Esophagus muscularis mucosa (tissue), 4 donors: ENCODE results near the gene PPFIA4. TPM values are rescaled to one million over a fixed set of nuclear protein-coding genes. Genes with fewer than 3 reads are reported as not detected.

Experiments used
- DNase-seq: peaks from one replicate; pipeline ENCODE4 v3.0.0-alpha.2; 2017; ENCODE audit errors: extremely low spot score
- H3K27ac ChIP-seq, 4 donors: fragments of 200-600 bp; sonication (generic); replicated peaks in 1 of 4; 1 replicate in 3 of 4; 2 replicates in 1 of 4; pipeline ENCODE4 v1.5.1; 2016 to 2019; ENCODE audit warnings: mild to moderate bottlenecking in 1 of 4
- H3K27me3 ChIP-seq, 4 donors: fragments of 200-600 bp; sonication (generic); one replicate each; pipeline versions ENCODE4 v1.5.1 to v1.6.0; 2016 to 2019
- H3K36me3 ChIP-seq, 4 donors: fragments of 200-600 bp; sonication (generic); one replicate each; pipeline ENCODE4 v1.5.1; 2016 to 2019
- H3K4me1 ChIP-seq, 4 donors: fragments of 200-600 bp; sonication (generic); one replicate each; pipeline ENCODE4 v1.5.1; 2016 to 2019
- H3K4me3 ChIP-seq, 4 donors: fragments of 200-600 bp; sonication (generic); 1 replicate in 2 of 4; 2 replicates in 2 of 4; pipeline ENCODE4 v1.5.1; 2016 to 2019; ENCODE audit warnings: mild to moderate bottlenecking in 4 of 4, moderate library complexity in 1 of 4
- H3K9me3 ChIP-seq, 4 donors: fragments of 200-600 bp; sonication (generic); 1 replicate in 3 of 4; 2 replicates in 1 of 4; pipeline ENCODE4 v1.5.1; 2016 to 2019
- EP300 ChIP-seq: sonication (generic); formaldehyde crosslinking; IDR thresholded peaks from one replicate; pipeline ENCODE4 v1.6.1; 2017; ENCODE audit warnings: antibody characterized with exemption
- POLR2A ChIP-seq: fragments of 450-650 bp; IDR thresholded peaks from one replicate; pipeline ENCODE4 v1.6.1; 2017; ENCODE audit warnings: antibody characterized with exemption, moderate library complexity, mild to moderate bottlenecking, low read depth
- POLR2AphosphoS5 ChIP-seq, 2 donors: sonication (generic); formaldehyde crosslinking; IDR thresholded peaks; one replicate each; pipeline ENCODE4 v1.6.1; 2017; ENCODE audit warnings: antibody characterized with exemption in 2 of 2
- WGBS: methylation state at CpG from one replicate; pipeline ENCODE4 v1.1.5; 2018; 5-methylcytosine and 5-hydroxymethylcytosine counted together
- intact Hi-C: fragments of 100-400 bp; cut with DNase I; formaldehyde crosslinking; loops from one replicate; pipeline ENCODE4 v1.15.1; 2023
- total RNA-seq, 4 donors: library from RNA; depleted of rRNA; stranded (reverse); fragments of >200 nt; gene quantifications; one replicate each; pipeline versions ENCODE4 v1.1.0 to v1.2.1, GENCODE V29; 2016
- TF ChIP-seq, protein P1 (sequence below), 3 experiments: fragments of 200-600 bp in 2 of 3; fragments of 450-650 bp in 1 of 3; sonication (generic) in 2 of 3; IDR thresholded peaks; one replicate each; pipeline ENCODE4 v1.5.1; 2017 to 2019; ENCODE audit warnings: antibody characterized with exemption in 3 of 3, mild to moderate bottlenecking in 2 of 3, moderate library complexity in 1 of 3

Gene PPFIA4
- total RNA-seq, 4 donors from 2014 or later, result 0.42 to 1.6 (median 1.1) TPM

DNA sequence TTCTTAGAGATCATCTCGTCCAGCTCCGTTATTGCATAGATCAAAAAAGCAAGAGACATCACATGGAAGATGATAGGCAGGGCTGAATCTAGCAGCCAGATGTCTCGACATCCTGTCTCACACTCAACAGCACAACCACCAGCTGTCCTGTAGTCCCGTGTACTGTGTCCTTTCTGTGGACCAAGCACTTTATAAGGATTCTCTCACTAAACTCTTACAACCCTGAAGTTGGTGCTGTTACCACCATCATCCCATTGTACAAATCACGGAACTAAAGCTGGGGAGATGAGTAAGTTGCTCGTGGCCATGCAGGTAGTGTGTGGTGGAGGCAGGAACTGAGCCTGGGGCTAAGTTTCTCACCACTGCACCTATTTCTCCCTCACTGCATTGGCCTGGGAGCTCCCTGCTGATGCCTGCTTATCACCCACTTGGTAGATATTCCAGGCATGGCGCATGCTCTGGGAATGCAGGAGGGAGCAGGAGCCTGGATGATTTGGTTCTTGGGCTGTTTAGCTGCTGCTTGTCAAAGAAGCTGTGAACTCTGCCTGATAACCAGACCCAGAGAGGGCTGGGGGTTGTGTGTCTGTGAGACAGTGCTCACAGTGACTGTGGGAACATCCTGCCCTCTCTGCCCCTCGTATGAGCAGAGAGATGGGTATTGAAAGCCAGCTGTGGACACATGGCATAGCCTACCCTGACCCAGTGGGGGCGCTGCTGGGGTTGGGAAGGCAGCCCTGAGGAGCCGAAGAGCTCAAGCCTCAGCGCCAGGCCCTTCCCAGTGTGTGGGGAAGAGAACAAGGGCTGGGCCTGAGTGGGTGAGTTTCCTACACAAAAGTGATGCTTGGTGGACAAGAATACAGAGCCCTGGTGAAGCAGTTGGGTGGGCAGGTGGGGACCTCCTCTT lies 13.6 kb downstream of the PPFIA4 start:
- Histone ChIP-seq H3K36me3 (no peaks in the 10 kb centered on the region), H3K9me3 (no peaks in the 10 kb centered on the region), H3K27me3 (no peaks in the 10 kb centered on the region), H3K4me1 (peaks cover 21 to 47% (median 27%) of the 10 kb centered on the region in 4 donors), H3K4me3 (no peak overlapping the region), H3K27ac (no peak overlapping the region)
- DNase-seq, result no peak
- intact Hi-C loops, result loop anchor here (1.0 to 5.0 kb wide), 3 partner anchors 87 to 177 kb away; partner anchors contain the start of gene ADORA1
- TF ChIP-seq POLR2AphosphoS5 (IDR thresholded peaks at IDR 0.05) (no peak), EP300 (no peak), POLR2A (no peak)
- TF ChIP-seq, protein P1, sequence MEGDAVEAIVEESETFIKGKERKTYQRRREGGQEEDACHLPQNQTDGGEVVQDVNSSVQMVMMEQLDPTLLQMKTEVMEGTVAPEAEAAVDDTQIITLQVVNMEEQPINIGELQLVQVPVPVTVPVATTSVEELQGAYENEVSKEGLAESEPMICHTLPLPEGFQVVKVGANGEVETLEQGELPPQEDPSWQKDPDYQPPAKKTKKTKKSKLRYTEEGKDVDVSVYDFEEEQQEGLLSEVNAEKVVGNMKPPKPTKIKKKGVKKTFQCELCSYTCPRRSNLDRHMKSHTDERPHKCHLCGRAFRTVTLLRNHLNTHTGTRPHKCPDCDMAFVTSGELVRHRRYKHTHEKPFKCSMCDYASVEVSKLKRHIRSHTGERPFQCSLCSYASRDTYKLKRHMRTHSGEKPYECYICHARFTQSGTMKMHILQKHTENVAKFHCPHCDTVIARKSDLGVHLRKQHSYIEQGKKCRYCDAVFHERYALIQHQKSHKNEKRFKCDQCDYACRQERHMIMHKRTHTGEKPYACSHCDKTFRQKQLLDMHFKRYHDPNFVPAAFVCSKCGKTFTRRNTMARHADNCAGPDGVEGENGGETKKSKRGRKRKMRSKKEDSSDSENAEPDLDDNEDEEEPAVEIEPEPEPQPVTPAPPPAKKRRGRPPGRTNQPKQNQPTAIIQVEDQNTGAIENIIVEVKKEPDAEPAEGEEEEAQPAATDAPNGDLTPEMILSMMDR (IDR thresholded peaks at IDR 0.05), result no peak
- 48% methylated on average over 10 of the region's 11 CpGs for WGBS

DNA sequence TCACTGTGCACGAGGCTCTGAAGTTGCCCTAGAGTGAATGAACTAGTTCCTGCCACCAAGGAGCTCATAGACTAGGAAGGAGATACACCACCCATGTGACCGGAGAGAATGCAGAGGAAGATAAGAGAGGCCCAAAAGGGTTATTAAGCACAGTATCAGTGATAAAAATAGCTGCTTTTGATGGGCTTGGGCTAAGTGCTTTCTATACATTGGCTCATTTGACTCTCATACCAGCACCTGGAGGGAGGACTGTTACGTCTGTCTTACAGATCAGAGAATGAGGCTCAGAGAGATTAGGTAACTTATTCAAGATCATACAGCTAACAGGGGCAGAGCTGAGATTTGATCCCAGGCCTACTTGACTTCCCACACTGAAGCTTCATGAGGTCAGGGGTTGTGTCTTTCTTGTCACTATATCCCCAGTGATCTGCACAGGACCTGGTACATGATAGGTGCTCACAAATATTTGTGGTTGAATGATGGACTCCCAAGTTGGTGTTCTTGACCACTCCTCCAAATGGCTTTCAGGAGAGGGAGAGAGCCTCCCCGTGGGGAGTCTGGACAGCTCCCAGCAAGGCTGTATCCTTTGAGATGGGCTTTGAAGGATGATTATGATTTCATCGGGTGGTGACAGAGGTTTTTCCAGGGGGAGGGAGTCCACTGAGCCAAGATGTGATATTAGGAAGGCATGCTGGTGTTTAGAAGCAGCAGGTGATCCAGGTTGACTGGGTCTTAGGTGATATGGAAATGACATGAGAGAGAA lies 14.4 kb downstream of the PPFIA4 start:
- Histone ChIP-seq H3K9me3 (no peaks in the 10 kb centered on the region), H3K4me1 (peaks cover 21 to 42% (median 27%) of the 10 kb centered on the region in 4 donors), H3K27ac (no peak overlapping the region), H3K36me3 (no peaks in the 10 kb centered on the region), H3K27me3 (no peaks in the 10 kb centered on the region), H3K4me3 (no peak overlapping the region)
- no peak for TF ChIP-seq EP300
- 54% methylated on average over 5 of the region's 5 CpGs for WGBS
- intact Hi-C loops, result no loop called here
- no peak for DNase-seq

DNA sequence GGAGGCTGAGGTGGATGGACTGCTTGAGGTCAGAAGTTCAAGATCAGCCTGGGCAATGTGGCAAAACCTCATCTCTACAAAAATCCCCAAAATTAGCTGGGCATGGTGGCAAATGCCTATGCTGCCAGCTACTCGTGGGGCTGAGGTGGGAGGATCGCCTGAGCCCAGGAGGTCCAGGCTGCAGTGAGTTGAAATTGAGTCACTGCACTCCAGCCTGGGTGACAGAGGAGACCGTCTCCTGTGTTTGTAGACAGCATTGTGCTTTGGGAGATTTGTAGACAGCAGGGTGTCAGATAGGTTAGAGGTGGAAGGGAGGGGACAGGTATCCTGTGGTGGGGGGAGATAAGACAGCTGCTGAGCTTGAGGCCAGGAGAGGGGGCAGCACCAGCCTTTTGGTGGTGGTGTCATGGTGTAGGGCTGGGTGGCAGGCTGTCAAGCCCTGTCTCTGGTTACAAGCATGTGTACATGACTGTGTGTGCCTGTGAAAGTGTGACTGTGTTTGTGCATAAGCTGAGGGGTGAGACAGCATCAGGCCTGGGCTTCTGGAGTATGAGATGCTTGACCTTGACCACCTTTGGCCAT lies 15.2 kb downstream of the PPFIA4 start:
- Histone ChIP-seq H3K4me3 (no peak overlapping the region), H3K9me3 (no peaks in the 10 kb centered on the region), H3K4me1 (peaks cover 26 to 38% (median 28%) of the 10 kb centered on the region in 4 donors), H3K27ac (no peak overlapping the region), H3K27me3 (no peaks in the 10 kb centered on the region), H3K36me3 (no peaks in the 10 kb centered on the region)
- intact Hi-C loops, result no loop called here
- 87% methylated on average over 3 of the region's 3 CpGs for WGBS
- TF ChIP-seq EP300, result no peak
- TF ChIP-seq, protein P1 (IDR thresholded peaks at IDR 0.05), result no peak
- no peak for TF ChIP-seq POLR2A
- no peak for TF ChIP-seq POLR2AphosphoS5 (IDR thresholded peaks at IDR 0.05)
- DNase-seq, result no peak

DNA sequence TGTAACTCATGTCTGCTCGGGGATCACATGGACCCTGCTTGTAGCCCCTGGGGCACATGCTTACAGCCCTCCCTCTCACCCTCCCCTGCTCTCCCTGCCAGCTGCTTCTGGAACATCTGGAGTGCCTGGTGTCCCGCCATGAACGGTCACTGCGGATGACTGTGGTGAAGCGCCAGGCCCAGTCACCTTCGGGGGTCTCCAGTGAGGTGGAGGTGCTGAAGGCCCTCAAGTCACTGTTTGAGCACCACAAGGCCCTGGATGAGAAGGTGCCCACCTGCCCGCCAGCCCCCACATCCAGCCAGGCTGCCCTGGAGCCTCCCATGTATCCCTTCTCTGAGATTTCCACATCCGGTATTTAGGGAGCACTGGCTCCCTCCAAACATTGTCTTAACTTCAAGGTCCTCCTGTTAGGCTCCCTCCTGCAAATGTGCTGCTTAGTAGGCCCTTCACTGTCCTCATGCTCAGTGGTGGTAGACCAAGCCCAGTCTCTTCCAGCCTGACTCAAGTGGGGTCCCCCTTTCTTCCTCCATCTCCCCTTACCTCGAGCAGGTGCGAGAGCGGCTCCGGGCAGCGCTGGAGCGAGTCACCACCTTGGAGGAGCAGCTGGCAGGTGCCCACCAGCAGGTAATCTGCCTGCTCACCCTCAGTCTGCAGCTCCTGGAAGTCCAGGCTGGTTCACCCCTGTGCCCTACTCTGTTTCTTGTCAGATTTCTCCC lies 17.7 kb downstream of the PPFIA4 start:
- 96% methylated on average over 8 of the region's 14 CpGs for WGBS
- no peak overlapping the region for H3K27ac ChIP-seq
- H3K9me3 ChIP-seq, result no peaks in the 10 kb centered on the region
- no peak overlapping the region for H3K4me3 ChIP-seq
- DNase-seq, result no peak
- intact Hi-C loops, result no loop called here
- H3K36me3 ChIP-seq, result no peaks in the 10 kb centered on the region
- H3K27me3 ChIP-seq, result no peaks in the 10 kb centered on the region
- TF ChIP-seq, protein P1 (IDR thresholded peaks at IDR 0.05), result no peak
- TF ChIP-seq EP300, result no peak
- peaks cover 20 to 27% (median 22%) of the 10 kb centered on the region in 4 donors for H3K4me1 ChIP-seq
